ENCODE measurements around the gene IL13RA1. TPM values are rescaled to one million over a fixed set of nuclear protein-coding genes. Genes with fewer than 3 reads are reported as not detected.
A peak's percentile ranks its signal among the peaks of the same experiment; 100 is the strongest.

IL13RA1 gene
- total and polyA plus RNA-seq, 8 donors, result 9.2 to 46.8 (median 19.2) TPM

- Histone ChIP-seq H3K9me3 (no peaks in the 10 kb centered on the region), H3K27ac (no peak overlapping the region), H3K4me3 (no peak overlapping the region), H3K27me3 (no peaks in the 10 kb centered on the region), H3K4me1 (no peaks in the 10 kb centered on the region), H3K36me3 (no peaks in the 10 kb centered on the region)
- WGBS, 2 donors, result 77% methylated on average over 3 of the region's 3 CpGs
- intact Hi-C loops (cut with DNase I), result no loop called here
- ATAC-seq (no peak), FAIRE-seq (no peak), DNase-seq (no peak)
- TF ChIP-seq CTCF (IDR thresholded peaks at IDR 0.05), result no peak
These were observed 7.2 kb upstream of the IL13RA1 start for GRCh38 chrX:118720058-118720707.

- FAIRE-seq, result no peak
- Histone ChIP-seq H3K4me1 (no peaks in the 10 kb centered on the region), H3K4me3 (no peak overlapping the region), H3K27me3 (no peaks in the 10 kb centered on the region), H3K27ac (no peak overlapping the region), H3K36me3 (no peaks in the 10 kb centered on the region), H3K9me3 (no peaks in the 10 kb centered on the region)
- intact Hi-C loops (cut with DNase I), result no loop called here
- 53 to 62% methylated on average over 3 of the region's 3 CpGs for WGBS, 2 donors
- no peak for TF ChIP-seq CTCF (IDR thresholded peaks at IDR 0.05)
- ATAC-seq, result no peak
- no peak for DNase-seq
These were observed 4.0 kb upstream of the IL13RA1 start for GRCh38 chrX:118723376-118723775.

- no peak for TF ChIP-seq CTCF (IDR thresholded peaks at IDR 0.05)
- H3K27ac ChIP-seq, result no peak overlapping the region
- FAIRE-seq, result no peak
- 70 to 94% methylated on average over 5 of the region's 5 CpGs for WGBS, 2 donors
- ATAC-seq, result no peak
- H3K36me3 ChIP-seq, result no peaks in the 10 kb centered on the region
- no peaks in the 10 kb centered on the region for H3K4me1 ChIP-seq
- intact Hi-C loops (cut with DNase I), result no loop called here
- no peaks in the 10 kb centered on the region for H3K27me3 ChIP-seq
- no peak for DNase-seq
- H3K9me3 ChIP-seq, result no peaks in the 10 kb centered on the region
- H3K4me3 ChIP-seq, result no peak overlapping the region
These were observed 3.0 kb upstream of the IL13RA1 start for GRCh38 chrX:118724365-118724764.

- ATAC-seq, result no peak
- H3K4me1 ChIP-seq, result no peaks in the 10 kb centered on the region
- peak; percentile 84 for FAIRE-seq
- no peak for TF ChIP-seq CTCF (IDR thresholded peaks at IDR 0.05)
- no peaks in the 10 kb centered on the region for H3K27me3 ChIP-seq
- no peak overlapping the region for H3K27ac ChIP-seq
- H3K9me3 ChIP-seq, result no peaks in the 10 kb centered on the region
- no peak overlapping the region for H3K4me3 ChIP-seq
- intact Hi-C loops (cut with DNase I), result no loop called here
- WGBS, 2 donors, result 79 to 88% methylated on average over 7 of the region's 7 CpGs
- DNase-seq, result no peak
- no peaks in the 10 kb centered on the region for H3K36me3 ChIP-seq
These were observed 2.6 kb upstream of the IL13RA1 start for GRCh38 chrX:118724775-118725174.

GRCh38 chrX:118726396-118726795 lies 1.0 kb upstream of the IL13RA1 start:
- 66 to 77% methylated on average over 3 of the region's 3 CpGs for WGBS, 2 donors
- no peaks in the 10 kb centered on the region for H3K4me1 ChIP-seq
- no peaks in the 10 kb centered on the region for H3K9me3 ChIP-seq
- H3K27me3 ChIP-seq, result no peaks in the 10 kb centered on the region
- TF ChIP-seq CTCF (IDR thresholded peaks at IDR 0.05), result no peak
- DNase-seq (no peak), ATAC-seq (no peak), FAIRE-seq (no peak)
- intact Hi-C loops (cut with DNase I), result no loop called here
- H3K36me3 ChIP-seq, result no peaks in the 10 kb centered on the region
- peak overlapping the region in 2 of 4 donors; percentile 66 to 70 for H3K4me3 ChIP-seq
- peak overlapping the region; percentile 85 to 91 (median 90) for H3K27ac ChIP-seq
